Measurements from ENCODE around the gene PDE1C. TPM values are rescaled to one million over a fixed set of nuclear protein-coding genes. Genes with fewer than 3 reads are reported as not detected.

Gene PDE1C
- polyA plus RNA-seq, 1 of the 3 experiments (the other 2 are of a cell fraction): 4.6 TPM

GRCh38 chr7:31855530-31855929 lies 214.7 kb downstream of the PDE1C start:
- H3K36me3 ChIP-seq (replicated peaks in 1 of 2; ENCODE audit: control insufficient read depth in 1 of 2, insufficient read depth in 2 of 2, low read length in 1 of 2): no peaks in the 10 kb centered on the region
- WGBS (ENCODE audit: low lambda C conversion rate): 7% methylated on average over 1 of the region's 1 CpG
- H3K27ac ChIP-seq (ENCODE audit: low read depth in 2 of 2, low read length in 1 of 2): no peak overlapping the region
- no peak for DNase-seq
- H4K20me1 ChIP-seq (ENCODE audit: insufficient read depth): no peaks in the 10 kb centered on the region
- H3K9me2 ChIP-seq: no peaks in the 10 kb centered on the region
- no peak for TF ChIP-seq POLR2AphosphoS5 (IDR thresholded peaks at IDR 0.05; ENCODE audit: low read depth, low read length)
- no peak for TF ChIP-seq TEAD4 (IDR thresholded peaks at IDR 0.05; ENCODE audit: borderline replicate concordance, insufficient read depth)
- no peak for TF ChIP-seq NFIC (IDR thresholded peaks at IDR 0.05; ENCODE audit: borderline replicate concordance)
- TF ChIP-seq FOXJ3 (CRISPR knock-in tag; IDR thresholded peaks at IDR 0.05): no peak
- TF ChIP-seq RCOR1 (IDR thresholded peaks at IDR 0.05; ENCODE audit: low read length): no peak
- TF ChIP-seq NRF1 (IDR thresholded peaks at IDR 0.05; ENCODE audit: low read depth, low read length): no peak
- TF ChIP-seq CTCF (IDR thresholded peaks at IDR 0.05): no peak
- TF ChIP-seq RAD21 (IDR thresholded peaks at IDR 0.05; ENCODE audit: low read length): no peak
- no peak for TF ChIP-seq MEF2A (IDR thresholded peaks at IDR 0.05; ENCODE audit: borderline replicate concordance, low read depth)
- no peak for TF ChIP-seq GATA2 (CRISPR knock-in tag; IDR thresholded peaks at IDR 0.05)
- no peak for TF ChIP-seq ELF1 (IDR thresholded peaks at IDR 0.05)
- TF ChIP-seq, protein P1, sequence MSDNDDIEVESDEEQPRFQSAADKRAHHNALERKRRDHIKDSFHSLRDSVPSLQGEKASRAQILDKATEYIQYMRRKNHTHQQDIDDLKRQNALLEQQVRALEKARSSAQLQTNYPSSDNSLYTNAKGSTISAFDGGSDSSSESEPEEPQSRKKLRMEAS (IDR thresholded peaks at IDR 0.05; ENCODE audit: low read depth): no peak
- TF ChIP-seq TCF12 (IDR thresholded peaks at IDR 0.05): no peak
- no peak for TF ChIP-seq EZH2phosphoT487 (IDR thresholded peaks at IDR 0.05; ENCODE audit: borderline replicate concordance, low read depth)
- no peak overlapping the region for H3K4me2 ChIP-seq
- H3K9me3 ChIP-seq: no peaks in the 10 kb centered on the region
- ChIA-PET POLR2A (no interaction called here), CTCF (no interaction called here)
- H3K4me1 ChIP-seq (ENCODE audit: control insufficient read depth in 1 of 2, insufficient read depth in 2 of 2, low read depth in 1 of 2, low read length in 1 of 2): no peaks in the 10 kb centered on the region
- no peak overlapping the region for H2AFZ ChIP-seq (ENCODE audit: low read depth)
- no peaks in the 10 kb centered on the region for H3F3A ChIP-seq (replicated peaks; ENCODE audit: insufficient read depth)
- no peak overlapping the region for H3K9ac ChIP-seq
- no peak overlapping the region for H3K4me3 ChIP-seq (ENCODE audit: low read depth in 2 of 2, low read length in 1 of 2)
- H3K79me2 ChIP-seq (ENCODE audit: insufficient read depth): no peaks in the 10 kb centered on the region
- H3K27me3 ChIP-seq (ENCODE audit: insufficient read depth): no peaks in the 10 kb centered on the region

- Histone ChIP-seq H3K4me3 (ENCODE audit: low read depth in 2 of 2, low read length in 1 of 2) (no peak overlapping the region), H3K4me2 (no peak overlapping the region), H3K36me3 (replicated peaks in 1 of 2; ENCODE audit: control insufficient read depth in 1 of 2, insufficient read depth in 2 of 2, low read length in 1 of 2) (peaks cover 0 to 2% of the 10 kb centered on the region in 2 experiments), H3F3A (replicated peaks; ENCODE audit: insufficient read depth) (no peaks in the 10 kb centered on the region), H3K9me2 (no peaks in the 10 kb centered on the region), H4K20me1 (ENCODE audit: insufficient read depth) (no peaks in the 10 kb centered on the region), H3K79me2 (ENCODE audit: insufficient read depth) (no peaks in the 10 kb centered on the region), H3K27ac (ENCODE audit: low read depth in 2 of 2, low read length in 1 of 2) (no peak overlapping the region), H3K9me3 (no peaks in the 10 kb centered on the region), H3K27me3 (ENCODE audit: insufficient read depth) (no peaks in the 10 kb centered on the region), H3K4me1 (ENCODE audit: control insufficient read depth in 1 of 2, insufficient read depth in 2 of 2, low read depth in 1 of 2, low read length in 1 of 2) (no peaks in the 10 kb centered on the region), H3K9ac (no peak overlapping the region), H2AFZ (ENCODE audit: low read depth) (no peak overlapping the region)
- ChIA-PET POLR2A (no interaction called here), CTCF (interaction anchor here (0.8 kb wide), 1 partner anchor 10 kb away, joined by 3 read pairs; no protein-coding TSS in a partner anchor)
- no peak for DNase-seq
- 7% methylated on average over 5 of the region's 5 CpGs for WGBS (ENCODE audit: low lambda C conversion rate)
- TF ChIP-seq TAF1 (IDR thresholded peaks at IDR 0.05; ENCODE audit: borderline replicate concordance, low read depth, low read length): no peak
- no peak for TF ChIP-seq TCF12 (IDR thresholded peaks at IDR 0.05)
- no peak for TF ChIP-seq EP300 (IDR thresholded peaks at IDR 0.05; ENCODE audit: borderline replicate concordance in 1 of 2, low read depth in 1 of 2, low read length in 1 of 2)
- TF ChIP-seq, protein P1 (IDR thresholded peaks at IDR 0.05; ENCODE audit: low read depth): no peak
- TF ChIP-seq IRF3 (IDR thresholded peaks at IDR 0.05; ENCODE audit: low read depth, low read length): no peak
- TF ChIP-seq NRF1 (IDR thresholded peaks at IDR 0.05; ENCODE audit: low read depth, low read length): no peak
- TF ChIP-seq REST (IDR thresholded peaks at IDR 0.05; ENCODE audit: low read depth, low read length): no peak
- TF ChIP-seq, protein P2, sequence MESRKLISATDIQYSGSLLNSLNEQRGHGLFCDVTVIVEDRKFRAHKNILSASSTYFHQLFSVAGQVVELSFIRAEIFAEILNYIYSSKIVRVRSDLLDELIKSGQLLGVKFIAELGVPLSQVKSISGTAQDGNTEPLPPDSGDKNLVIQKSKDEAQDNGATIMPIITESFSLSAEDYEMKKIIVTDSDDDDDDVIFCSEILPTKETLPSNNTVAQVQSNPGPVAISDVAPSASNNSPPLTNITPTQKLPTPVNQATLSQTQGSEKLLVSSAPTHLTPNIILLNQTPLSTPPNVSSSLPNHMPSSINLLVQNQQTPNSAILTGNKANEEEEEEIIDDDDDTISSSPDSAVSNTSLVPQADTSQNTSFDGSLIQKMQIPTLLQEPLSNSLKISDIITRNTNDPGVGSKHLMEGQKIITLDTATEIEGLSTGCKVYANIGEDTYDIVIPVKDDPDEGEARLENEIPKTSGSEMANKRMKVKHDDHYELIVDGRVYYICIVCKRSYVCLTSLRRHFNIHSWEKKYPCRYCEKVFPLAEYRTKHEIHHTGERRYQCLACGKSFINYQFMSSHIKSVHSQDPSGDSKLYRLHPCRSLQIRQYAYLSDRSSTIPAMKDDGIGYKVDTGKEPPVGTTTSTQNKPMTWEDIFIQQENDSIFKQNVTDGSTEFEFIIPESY (IDR thresholded peaks at IDR 0.05; ENCODE audit: borderline replicate concordance, low read depth): no peak
- TF ChIP-seq RFX5 (IDR thresholded peaks at IDR 0.05; ENCODE audit: low read length): no peak
Observed at GRCh38 chr7:31853380-31853779, 216.8 kb downstream of the PDE1C start.

Measured in SK-N-SH (cell line).